HL-60 (cell line): ENCODE results near the gene SUSD2.

Experiments
- DNase-seq, 2 experiments: peaks; one replicate each; pipeline ENCODE4 v3.0.0-alpha.2; 2010 to 2020; ENCODE audit warnings: low read depth in 1 of 2, low spot score in 1 of 2
- H3K27ac ChIP-seq: fragments of 250-450 bp; sonication (Bioruptor Pico); replicated peaks from 2 replicates; pipeline ENCODE4 v1.5.1; 2020; ENCODE audit warnings: mild to moderate bottlenecking, moderate library complexity
- H3K27me3 ChIP-seq: fragments of 250-450 bp; sonication (Bioruptor Pico); 2 replicates; pipeline ENCODE4 v1.5.1; 2021; ENCODE audit warnings: mild to moderate bottlenecking, moderate library complexity; ENCODE audit not compliant: insufficient read depth, poor library complexity, severe bottlenecking
- H3K4me3 ChIP-seq: replicated peaks from 2 replicates; pipeline ENCODE4 v1.5.1; 2011; ENCODE audit warnings: mild to moderate bottlenecking, control low read depth, low read length; ENCODE audit not compliant: insufficient read depth
- CTCF ChIP-seq: IDR thresholded peaks from one replicate; pipeline ENCODE4 v1.5.1; 2011; ENCODE audit warnings: low read length, control low read depth, inconsistent platforms; ENCODE audit not compliant: insufficient read depth
- GABPA ChIP-seq: IDR thresholded peaks from 2 replicates; pipeline ENCODE4 v1.6.1; 2012; ENCODE audit warnings: low read depth
- POLR2AphosphoS5 ChIP-seq: IDR thresholded peaks from 2 replicates; pipeline ENCODE4 v1.6.1; 2012; ENCODE audit warnings: low read depth
- REST ChIP-seq: IDR thresholded peaks from 2 replicates; pipeline ENCODE4 v1.6.1; 2012; ENCODE audit warnings: low read depth; ENCODE audit not compliant: insufficient replicate concordance
- SPI1 ChIP-seq: IDR thresholded peaks from 2 replicates; pipeline ENCODE4 v1.6.1; 2012; ENCODE audit warnings: low read depth, mild to moderate bottlenecking, borderline replicate concordance

SUSD2 gene

GRCh38 chr22:24233235-24233634 is 51.9 kb downstream of the SUSD2 start:
- Histone ChIP-seq H3K4me3 (no peak overlapping the region), H3K27me3 (no peaks in the 10 kb centered on the region)
- TF ChIP-seq GABPA (no peak), REST (no peak), SPI1 (no peak), CTCF (no peak), POLR2AphosphoS5 (no peak)

GRCh38 chr22:24233816-24234215 is 52.5 kb downstream of the SUSD2 start:
- Histone ChIP-seq H3K4me3 (no peak overlapping the region), H3K27me3 (no peaks in the 10 kb centered on the region), H3K27ac (no peak overlapping the region)
- no peak for TF ChIP-seq REST
- TF ChIP-seq CTCF, result no peak
- no peak for TF ChIP-seq GABPA
- no peak for DNase-seq

More at GRCh38 chr22:24233235-24233634, 51.9 kb downstream of the SUSD2 start:
- no peak overlapping the region for H3K27ac ChIP-seq
- no peak for DNase-seq

GRCh38 chr22:24235315-24235714 is 54.0 kb downstream of the SUSD2 start:
- TF ChIP-seq REST (no peak), SPI1 (no peak), POLR2AphosphoS5 (no peak), CTCF (no peak), GABPA (no peak)
- Histone ChIP-seq H3K27ac (no peak overlapping the region), H3K27me3 (no peaks in the 10 kb centered on the region), H3K4me3 (no peak overlapping the region)
- no peak for DNase-seq
